Measurements from ENCODE around the gene ILRUN. TPM values are rescaled to one million over a fixed set of nuclear protein-coding genes. Genes with fewer than 3 reads are reported as not detected.

The ILRUN gene
- total and polyA plus RNA-seq, 9 of the 15 experiments (the other 6 are each of a cell fraction or from before 2014, with no cell fraction given), result 24.9 to 78.9 (median 53.4) TPM

- no peak for TF ChIP-seq PRPF4 (IDR thresholded peaks at IDR 0.05; ENCODE audit: insufficient read depth, low read depth, low read length, poor library complexity, severe bottlenecking)
- no peak for TF ChIP-seq ZNF282 (CRISPR knock-in tag; IDR thresholded peaks at IDR 0.05)
- TF ChIP-seq ZNF239 (CRISPR knock-in tag; IDR thresholded peaks at IDR 0.05), result no peak
- TF ChIP-seq, protein P1, sequence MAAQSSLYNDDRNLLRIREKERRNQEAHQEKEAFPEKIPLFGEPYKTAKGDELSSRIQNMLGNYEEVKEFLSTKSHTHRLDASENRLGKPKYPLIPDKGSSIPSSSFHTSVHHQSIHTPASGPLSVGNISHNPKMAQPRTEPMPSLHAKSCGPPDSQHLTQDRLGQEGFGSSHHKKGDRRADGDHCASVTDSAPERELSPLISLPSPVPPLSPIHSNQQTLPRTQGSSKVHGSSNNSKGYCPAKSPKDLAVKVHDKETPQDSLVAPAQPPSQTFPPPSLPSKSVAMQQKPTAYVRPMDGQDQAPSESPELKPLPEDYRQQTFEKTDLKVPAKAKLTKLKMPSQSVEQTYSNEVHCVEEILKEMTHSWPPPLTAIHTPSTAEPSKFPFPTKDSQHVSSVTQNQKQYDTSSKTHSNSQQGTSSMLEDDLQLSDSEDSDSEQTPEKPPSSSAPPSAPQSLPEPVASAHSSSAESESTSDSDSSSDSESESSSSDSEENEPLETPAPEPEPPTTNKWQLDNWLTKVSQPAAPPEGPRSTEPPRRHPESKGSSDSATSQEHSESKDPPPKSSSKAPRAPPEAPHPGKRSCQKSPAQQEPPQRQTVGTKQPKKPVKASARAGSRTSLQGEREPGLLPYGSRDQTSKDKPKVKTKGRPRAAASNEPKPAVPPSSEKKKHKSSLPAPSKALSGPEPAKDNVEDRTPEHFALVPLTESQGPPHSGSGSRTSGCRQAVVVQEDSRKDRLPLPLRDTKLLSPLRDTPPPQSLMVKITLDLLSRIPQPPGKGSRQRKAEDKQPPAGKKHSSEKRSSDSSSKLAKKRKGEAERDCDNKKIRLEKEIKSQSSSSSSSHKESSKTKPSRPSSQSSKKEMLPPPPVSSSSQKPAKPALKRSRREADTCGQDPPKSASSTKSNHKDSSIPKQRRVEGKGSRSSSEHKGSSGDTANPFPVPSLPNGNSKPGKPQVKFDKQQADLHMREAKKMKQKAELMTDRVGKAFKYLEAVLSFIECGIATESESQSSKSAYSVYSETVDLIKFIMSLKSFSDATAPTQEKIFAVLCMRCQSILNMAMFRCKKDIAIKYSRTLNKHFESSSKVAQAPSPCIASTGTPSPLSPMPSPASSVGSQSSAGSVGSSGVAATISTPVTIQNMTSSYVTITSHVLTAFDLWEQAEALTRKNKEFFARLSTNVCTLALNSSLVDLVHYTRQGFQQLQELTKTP (IDR thresholded peaks at IDR 0.05; ENCODE audit: low read depth in 1 of 2, partially characterized antibody in 2 of 2), result no peak
- TF ChIP-seq, protein P2, sequence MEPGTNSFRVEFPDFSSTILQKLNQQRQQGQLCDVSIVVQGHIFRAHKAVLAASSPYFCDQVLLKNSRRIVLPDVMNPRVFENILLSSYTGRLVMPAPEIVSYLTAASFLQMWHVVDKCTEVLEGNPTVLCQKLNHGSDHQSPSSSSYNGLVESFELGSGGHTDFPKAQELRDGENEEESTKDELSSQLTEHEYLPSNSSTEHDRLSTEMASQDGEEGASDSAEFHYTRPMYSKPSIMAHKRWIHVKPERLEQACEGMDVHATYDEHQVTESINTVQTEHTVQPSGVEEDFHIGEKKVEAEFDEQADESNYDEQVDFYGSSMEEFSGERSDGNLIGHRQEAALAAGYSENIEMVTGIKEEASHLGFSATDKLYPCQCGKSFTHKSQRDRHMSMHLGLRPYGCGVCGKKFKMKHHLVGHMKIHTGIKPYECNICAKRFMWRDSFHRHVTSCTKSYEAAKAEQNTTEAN (CRISPR knock-in tag; IDR thresholded peaks at IDR 0.05), result no peak
- TF ChIP-seq SMARCA4 (IDR thresholded peaks at IDR 0.05), result peak; percentile 49; the same call in 1 of the 2 replicates
- TF ChIP-seq HOXB6 (CRISPR knock-in tag; IDR thresholded peaks at IDR 0.05; ENCODE audit: borderline replicate concordance), result no peak
- TF ChIP-seq NUFIP1 (IDR thresholded peaks at IDR 0.05; ENCODE audit: partially characterized antibody), result no peak
- TF ChIP-seq ZNF134 (CRISPR knock-in tag; conservative IDR thresholded peaks at IDR 0.05), result no peak
- TF ChIP-seq BRD4 (IDR thresholded peaks at IDR 0.05), result no peak
- no peak; the same call in 1 of the 2 replicates for TF ChIP-seq EP400 (IDR thresholded peaks at IDR 0.05)
- TF ChIP-seq ARHGAP35 (IDR thresholded peaks at IDR 0.05; ENCODE audit: partially characterized antibody), result peak; percentile 17
- TF ChIP-seq CCAR2 (IDR thresholded peaks at IDR 0.05; ENCODE audit: low read depth, low read length), result no peak
- TF ChIP-seq STAT5A (IDR thresholded peaks at IDR 0.05; ENCODE audit: borderline replicate concordance, low read length), result no peak
- TF ChIP-seq DNMT1 (IDR thresholded peaks at IDR 0.05), result no peak
- TF ChIP-seq ZNF253 (CRISPR knock-in tag; conservative IDR thresholded peaks at IDR 0.05), result no peak
- TF ChIP-seq, protein P3, sequence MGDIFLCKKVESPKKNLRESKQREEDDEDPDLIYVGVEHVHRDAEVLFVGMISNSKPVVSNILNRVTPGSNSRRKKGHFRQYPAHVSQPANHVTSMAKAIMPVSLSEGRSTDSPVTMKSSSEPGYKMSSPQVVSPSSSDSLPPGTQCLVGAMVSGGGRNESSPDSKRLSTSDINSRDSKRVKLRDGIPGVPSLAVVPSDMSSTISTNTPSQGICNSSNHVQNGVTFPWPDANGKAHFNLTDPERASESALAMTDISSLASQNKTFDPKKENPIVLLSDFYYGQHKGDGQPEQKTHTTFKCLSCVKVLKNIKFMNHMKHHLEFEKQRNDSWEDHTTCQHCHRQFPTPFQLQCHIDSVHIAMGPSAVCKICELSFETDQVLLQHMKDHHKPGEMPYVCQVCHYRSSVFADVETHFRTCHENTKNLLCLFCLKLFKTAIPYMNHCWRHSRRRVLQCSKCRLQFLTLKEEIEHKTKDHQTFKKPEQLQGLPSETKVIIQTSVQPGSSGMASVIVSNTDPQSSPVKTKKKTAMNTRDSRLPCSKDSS (IDR thresholded peaks at IDR 0.05; ENCODE audit: low read depth, partially characterized antibody), result peak; percentile 46
- peak; percentile 67; the same call in 1 of the 2 replicates for TF ChIP-seq TRIM25 (IDR thresholded peaks at IDR 0.05; ENCODE audit: borderline replicate concordance)
- TF ChIP-seq SAP30 (IDR thresholded peaks at IDR 0.05; ENCODE audit: borderline replicate concordance, insufficient read depth, low read depth, low read length, poor library complexity, severe bottlenecking), result no peak
- TF ChIP-seq BRCA1 (IDR thresholded peaks at IDR 0.05), result no peak
- TF ChIP-seq BRCA1 (CRISPR knock-in tag; IDR thresholded peaks at IDR 0.05), result no peak
- TF ChIP-seq KDM4B (IDR thresholded peaks at IDR 0.05; ENCODE audit: borderline replicate concordance in 2 of 2, low read depth in 1 of 2), result no peak
Measured at GRCh38 chr6:34695729-34696188, 808 bp downstream of the ILRUN start (continued).

Measured in K562 (cell line).